Lower lobe of right lung (tissue), 2 donors: ENCODE data around the gene KAT2B. TPM values are rescaled to one million over a fixed set of nuclear protein-coding genes. Genes with fewer than 3 reads are reported as not detected.

Experiments used
- ATAC-seq, 2 donors: fragments of 200-7000 bp; cut with Tn5 transposase; one replicate each; pipeline ENCODE4 v1.9.1; 2020 to 2022; ENCODE audit warnings: mild to moderate bottlenecking in 2 of 2, moderate library complexity in 2 of 2
- DNase-seq: peaks from one replicate; pipeline ENCODE4 v3.0.0-alpha.2; 2020
- H3K27ac ChIP-seq: fragments of 200-600 bp; one replicate; pipeline ENCODE4 v1.8.0; 2022
- H3K27me3 ChIP-seq: fragments of 200-600 bp; one replicate; pipeline ENCODE4 v1.8.0; 2022; ENCODE audit warnings: low read depth
- H3K36me3 ChIP-seq: fragments of 200-600 bp; one replicate; pipeline ENCODE4 v1.8.0; 2022; ENCODE audit warnings: mild to moderate bottlenecking
- H3K4me1 ChIP-seq: fragments of 200-600 bp; one replicate; pipeline ENCODE4 v1.8.0; 2022
- H3K4me3 ChIP-seq: fragments of 200-600 bp; one replicate; pipeline ENCODE4 v1.8.0; 2022; ENCODE audit warnings: mild to moderate bottlenecking
- H3K9me3 ChIP-seq: fragments of 200-600 bp; one replicate; pipeline ENCODE4 v1.8.0; 2022
- intact Hi-C: fragments of 100-400 bp; cut with DNase I; formaldehyde crosslinking; loops from one replicate; pipeline ENCODE4 v1.11.0; 2022
- total RNA-seq: library from RNA; stranded (reverse); fragmentation: NEBNext Ultra II Directional; extraction: Animal tissue kit (Norgen Biotek cat#: 25700); gene quantifications from one replicate; pipeline ENCODE4 v1.2.1, GENCODE V29; 2021
- TF ChIP-seq, protein P1 (sequence below): fragments of 200-600 bp; IDR thresholded peaks from one replicate; pipeline ENCODE4 v1.8.0; 2022; ENCODE audit warnings: antibody characterized with exemption, mild to moderate bottlenecking
- donor health status: DM: no; HTN: yes; CAD: no; lungs with severe emphysema.

Gene KAT2B
- total RNA-seq, 1 donor from 2014 or later = 41.4 TPM

GRCh38 chr3:20095470-20095869 lies 55.2 kb downstream of the KAT2B start:
- no peaks in the 10 kb centered on the region for H3K9me3 ChIP-seq
- no peaks in the 10 kb centered on the region for H3K27me3 ChIP-seq
- no peak for ATAC-seq
- intact Hi-C loops = no loop called here
- peaks cover 7% of the 10 kb centered on the region for H3K36me3 ChIP-seq
- TF ChIP-seq, protein P1, sequence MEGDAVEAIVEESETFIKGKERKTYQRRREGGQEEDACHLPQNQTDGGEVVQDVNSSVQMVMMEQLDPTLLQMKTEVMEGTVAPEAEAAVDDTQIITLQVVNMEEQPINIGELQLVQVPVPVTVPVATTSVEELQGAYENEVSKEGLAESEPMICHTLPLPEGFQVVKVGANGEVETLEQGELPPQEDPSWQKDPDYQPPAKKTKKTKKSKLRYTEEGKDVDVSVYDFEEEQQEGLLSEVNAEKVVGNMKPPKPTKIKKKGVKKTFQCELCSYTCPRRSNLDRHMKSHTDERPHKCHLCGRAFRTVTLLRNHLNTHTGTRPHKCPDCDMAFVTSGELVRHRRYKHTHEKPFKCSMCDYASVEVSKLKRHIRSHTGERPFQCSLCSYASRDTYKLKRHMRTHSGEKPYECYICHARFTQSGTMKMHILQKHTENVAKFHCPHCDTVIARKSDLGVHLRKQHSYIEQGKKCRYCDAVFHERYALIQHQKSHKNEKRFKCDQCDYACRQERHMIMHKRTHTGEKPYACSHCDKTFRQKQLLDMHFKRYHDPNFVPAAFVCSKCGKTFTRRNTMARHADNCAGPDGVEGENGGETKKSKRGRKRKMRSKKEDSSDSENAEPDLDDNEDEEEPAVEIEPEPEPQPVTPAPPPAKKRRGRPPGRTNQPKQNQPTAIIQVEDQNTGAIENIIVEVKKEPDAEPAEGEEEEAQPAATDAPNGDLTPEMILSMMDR = no peak
- H3K27ac ChIP-seq = no peak overlapping the region
- peaks cover 4% of the 10 kb centered on the region for H3K4me1 ChIP-seq
- H3K4me3 ChIP-seq = no peak overlapping the region
- DNase-seq = no peak

- ATAC-seq = no peak
- TF ChIP-seq, protein P1 = no peak
- H3K27me3 ChIP-seq = no peaks in the 10 kb centered on the region
Measured at GRCh38 chr3:20096135-20096685, 56.0 kb downstream of the KAT2B start.

DNA sequence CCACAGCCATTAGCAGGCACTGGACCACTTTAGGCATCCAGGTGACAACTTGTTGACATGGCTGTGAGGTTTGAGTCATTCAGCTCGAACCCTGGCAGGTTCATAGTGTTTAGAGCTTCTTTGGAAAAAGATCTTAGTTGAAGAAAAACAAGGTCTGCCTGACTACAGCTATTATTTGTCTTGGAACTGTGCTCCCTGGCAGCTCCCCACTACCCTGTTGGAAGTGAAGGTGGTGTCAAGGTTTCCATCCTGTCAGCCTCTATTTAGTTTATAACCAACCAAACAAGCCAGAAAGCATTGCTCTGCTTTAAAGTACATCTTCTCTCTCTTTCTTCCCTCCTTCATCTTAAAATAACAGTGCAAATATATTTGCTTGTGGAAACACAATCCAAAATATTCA lies 56.8 kb downstream of the KAT2B start:
- DNase-seq (no peak), ATAC-seq (peak in 1 of 2 donors; percentile 21)
- peaks cover 7% of the 10 kb centered on the region for H3K36me3 ChIP-seq
- peaks cover 4% of the 10 kb centered on the region for H3K4me1 ChIP-seq
- no peak overlapping the region for H3K27ac ChIP-seq
- intact Hi-C loops = no loop called here
- H3K4me3 ChIP-seq = no peak overlapping the region
- TF ChIP-seq, protein P1 = no peak
- H3K27me3 ChIP-seq = no peaks in the 10 kb centered on the region
- no peaks in the 10 kb centered on the region for H3K9me3 ChIP-seq

More at GRCh38 chr3:20096135-20096685, 56.0 kb downstream of the KAT2B start:
- Histone ChIP-seq H3K36me3 (peaks cover 7% of the 10 kb centered on the region), H3K27ac (no peak overlapping the region), H3K4me1 (peaks cover 4% of the 10 kb centered on the region), H3K4me3 (no peak overlapping the region), H3K9me3 (no peaks in the 10 kb centered on the region)
- DNase-seq = no peak
- intact Hi-C loops = no loop called here

DNA sequence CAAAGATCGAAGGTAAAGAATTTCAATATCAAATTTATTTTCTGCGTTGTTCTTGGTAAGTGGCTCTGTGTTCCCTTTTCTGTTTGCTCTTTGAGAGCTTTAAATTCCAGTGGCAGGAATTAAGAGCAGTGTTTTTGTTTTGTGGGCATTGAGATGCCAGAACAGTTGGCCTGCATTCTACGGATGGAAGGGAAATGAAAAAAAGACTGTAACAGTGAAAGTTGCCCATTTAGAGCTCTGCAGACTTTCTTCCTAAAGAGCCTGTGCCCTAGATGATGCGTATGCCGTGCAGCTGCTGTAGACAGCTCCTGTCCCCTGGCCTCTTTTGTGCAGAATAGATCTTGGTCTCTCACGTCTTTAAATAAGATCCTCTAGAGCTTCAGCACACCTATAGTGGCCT lies 58.8 kb downstream of the KAT2B start:
- ATAC-seq = peak in 1 of 2 donors; percentile 54
- Histone ChIP-seq H3K4me1 (peaks cover 4% of the 10 kb centered on the region), H3K4me3 (no peak overlapping the region), H3K36me3 (peaks cover 7% of the 10 kb centered on the region), H3K27ac (no peak overlapping the region), H3K27me3 (no peaks in the 10 kb centered on the region), H3K9me3 (no peaks in the 10 kb centered on the region)
- TF ChIP-seq, protein P1 = no peak
- intact Hi-C loops = no loop called here
- DNase-seq = no peak

DNA sequence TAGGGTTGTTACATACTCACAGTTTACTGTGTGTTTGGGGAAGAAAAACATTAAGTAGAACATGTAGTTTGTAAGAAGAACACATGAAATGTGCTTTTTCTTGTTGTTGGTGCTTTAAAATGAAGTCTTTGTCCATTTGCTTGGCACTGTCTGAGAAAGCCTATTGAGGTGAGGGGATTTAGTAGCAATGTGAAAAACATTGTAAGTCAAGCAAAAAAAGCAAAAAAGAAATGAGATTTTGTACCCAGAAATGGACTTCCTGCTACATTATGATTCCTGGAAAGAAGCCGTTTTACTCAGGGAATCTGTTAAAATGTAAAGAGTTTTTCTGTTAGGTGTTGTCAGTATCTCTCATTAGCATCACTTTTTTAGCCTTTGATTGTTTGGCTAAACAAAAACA lies 59.9 kb downstream of the KAT2B start:
- DNase-seq (no peak), ATAC-seq (no peak)
- H3K4me3 ChIP-seq = no peak overlapping the region
- H3K27ac ChIP-seq = peak overlapping the region; percentile 15
- peaks cover 4% of the 10 kb centered on the region for H3K4me1 ChIP-seq
- H3K36me3 ChIP-seq = peaks cover 7% of the 10 kb centered on the region
- intact Hi-C loops = no loop called here
- H3K27me3 ChIP-seq = no peaks in the 10 kb centered on the region
- H3K9me3 ChIP-seq = no peaks in the 10 kb centered on the region
- TF ChIP-seq, protein P1 = no peak

- H3K27ac ChIP-seq = no peak overlapping the region
- no peak for ATAC-seq
- peaks cover 4% of the 10 kb centered on the region for H3K4me1 ChIP-seq
- no peaks in the 10 kb centered on the region for H3K27me3 ChIP-seq
- DNase-seq = no peak
- H3K36me3 ChIP-seq = no peaks in the 10 kb centered on the region
- H3K9me3 ChIP-seq = no peaks in the 10 kb centered on the region
- intact Hi-C loops = no loop called here
- H3K4me3 ChIP-seq = no peak overlapping the region
- TF ChIP-seq, protein P1 = no peak
Measured at GRCh38 chr3:20101041-20101440, 60.8 kb downstream of the KAT2B start.
